HepG2 (cell line): ENCODE measurements around the gene SPRED2. TPM values are rescaled to one million over a fixed set of nuclear protein-coding genes. Genes with fewer than 3 reads are reported as not detected.

Experiments used
- ATM ChIP-seq: fragments of 450-650 bp; IDR thresholded peaks from 2 replicates; pipeline ENCODE4 v1.7.1; 2017; ENCODE audit warnings: mild to moderate bottlenecking, borderline replicate concordance
- ETS1 ChIP-seq: sonication (generic); formaldehyde crosslinking; IDR thresholded peaks from 2 replicates; pipeline ENCODE4 v1.4.0; 2020; ENCODE audit warnings: missing genetic modification reagents
- HCFC1 ChIP-seq: fragments of 150-350 bp; IDR thresholded peaks from 2 replicates; pipeline ENCODE4 v1.6.1; 2014; ENCODE audit warnings: low read depth, low read length
- HINFP ChIP-seq: sonication (generic); formaldehyde crosslinking; IDR thresholded peaks from 2 replicates; pipeline ENCODE4 v1.4.0; 2020; ENCODE audit warnings: low read depth, mild to moderate bottlenecking, missing genetic modification reagents
- IRF1 ChIP-seq: sonication (generic); formaldehyde crosslinking; IDR thresholded peaks from 2 replicates; pipeline ENCODE4 v1.4.0; 2020; ENCODE audit warnings: low read depth, mild to moderate bottlenecking, missing genetic modification reagents
- MIXL1 ChIP-seq: IDR thresholded peaks from 2 replicates; pipeline ENCODE4 v1.6.1; 2016
- MXI1 ChIP-seq: IDR thresholded peaks from 3 replicates; pipeline ENCODE4 v1.6.1; 2012; ENCODE audit warnings: low read depth, low read length, inconsistent platforms, borderline replicate concordance
- NCOR1 ChIP-seq: fragments of 200-600 bp; sonication (generic); IDR thresholded peaks from 2 replicates; pipeline ENCODE4 v1.7.0; 2017; ENCODE audit warnings: antibody characterized with exemption, low read length, borderline replicate concordance
- NR1H2 ChIP-seq: sonication (generic); formaldehyde crosslinking; IDR thresholded peaks from 2 replicates; pipeline ENCODE4 v1.8.1; 2022; ENCODE audit warnings: low read depth, missing genetic modification reagents, borderline replicate concordance
- RXRB ChIP-seq: IDR thresholded peaks from 2 replicates; pipeline ENCODE4 v1.6.1; 2016; ENCODE audit warnings: borderline replicate concordance, missing genetic modification reagents, missing compliant biosample characterization
- ZNF292 ChIP-seq: sonication (generic); formaldehyde crosslinking; IDR thresholded peaks from 2 replicates; pipeline ENCODE4 v1.8.1; 2022; ENCODE audit warnings: mild to moderate bottlenecking, low read depth, missing genetic modification reagents, borderline replicate concordance
- ZNF446 ChIP-seq: sonication (generic); formaldehyde crosslinking; IDR thresholded peaks from 2 replicates; pipeline ENCODE4 v1.5.0; 2020; ENCODE audit warnings: mild to moderate bottlenecking, missing genetic modification reagents
- ZNF569 ChIP-seq: sonication (generic); formaldehyde crosslinking; IDR thresholded peaks from 2 replicates; pipeline ENCODE4 v1.5.0; 2020; ENCODE audit warnings: mild to moderate bottlenecking, missing genetic modification reagents, moderate library complexity, borderline replicate concordance
- ZNF644 ChIP-seq: IDR thresholded peaks from 2 replicates; pipeline ENCODE4 v1.6.1; 2016; ENCODE audit warnings: low read depth
- ZNF891 ChIP-seq: sonication (generic); formaldehyde crosslinking; IDR thresholded peaks from 2 replicates; pipeline ENCODE4 v1.5.0; 2020; ENCODE audit warnings: mild to moderate bottlenecking, missing genetic modification reagents
- polyA plus RNA-seq, 8 experiments: library from polyadenylated mRNA; depleted of rRNA in 3 of 8; stranded (reverse) in 7 of 8; unstranded in 1 of 8; fragments of >200 nt; fragmentation: Illumina TruSeq in 4 of 8; extraction: Trizol in 4 of 8; gene quantifications; 2 replicates each; pipeline versions ENCODE4 v1.2.1 to v1.2.3, GENCODE V29; 2011 to 2016; ENCODE audit warnings: low read depth in 4 of 8, missing spikeins in 1 of 8, mixed read lengths in 1 of 8; ENCODE audit not compliant: insufficient read depth in 1 of 8
- total RNA-seq, 5 experiments: library from RNA; depleted of rRNA; stranded (reverse); fragments of >200 nt; fragmentation: Illumina TruSeq; extraction: Trizol; gene quantifications; 2 replicates each; pipeline ENCODE4 v1.2.3, GENCODE V29; 2016; ENCODE audit warnings: low read depth in 1 of 5
- TF ChIP-seq, protein P1 (sequence below): sonication (generic); formaldehyde crosslinking; IDR thresholded peaks from 2 replicates; pipeline ENCODE4 v1.5.1; 2020; ENCODE audit warnings: mild to moderate bottlenecking, missing genetic modification reagents, borderline replicate concordance
- TF ChIP-seq, protein P2 (sequence below): sonication (generic); formaldehyde crosslinking; IDR thresholded peaks from 2 replicates; pipeline ENCODE4 v1.4.0; 2020; ENCODE audit warnings: missing genetic modification reagents, mild to moderate bottlenecking, borderline replicate concordance
- TF ChIP-seq, protein P3 (sequence below): sonication (generic); formaldehyde crosslinking; IDR thresholded peaks from 2 replicates; pipeline ENCODE4 v1.8.1; 2023; ENCODE audit warnings: mild to moderate bottlenecking, missing genetic modification reagents, borderline replicate concordance

SPRED2 gene
- total and polyA plus RNA-seq, 2 of the 13 experiments (the other 11 are each of a cell fraction or from before 2014, with no cell fraction given): 13.0 to 37.0 TPM

DNA sequence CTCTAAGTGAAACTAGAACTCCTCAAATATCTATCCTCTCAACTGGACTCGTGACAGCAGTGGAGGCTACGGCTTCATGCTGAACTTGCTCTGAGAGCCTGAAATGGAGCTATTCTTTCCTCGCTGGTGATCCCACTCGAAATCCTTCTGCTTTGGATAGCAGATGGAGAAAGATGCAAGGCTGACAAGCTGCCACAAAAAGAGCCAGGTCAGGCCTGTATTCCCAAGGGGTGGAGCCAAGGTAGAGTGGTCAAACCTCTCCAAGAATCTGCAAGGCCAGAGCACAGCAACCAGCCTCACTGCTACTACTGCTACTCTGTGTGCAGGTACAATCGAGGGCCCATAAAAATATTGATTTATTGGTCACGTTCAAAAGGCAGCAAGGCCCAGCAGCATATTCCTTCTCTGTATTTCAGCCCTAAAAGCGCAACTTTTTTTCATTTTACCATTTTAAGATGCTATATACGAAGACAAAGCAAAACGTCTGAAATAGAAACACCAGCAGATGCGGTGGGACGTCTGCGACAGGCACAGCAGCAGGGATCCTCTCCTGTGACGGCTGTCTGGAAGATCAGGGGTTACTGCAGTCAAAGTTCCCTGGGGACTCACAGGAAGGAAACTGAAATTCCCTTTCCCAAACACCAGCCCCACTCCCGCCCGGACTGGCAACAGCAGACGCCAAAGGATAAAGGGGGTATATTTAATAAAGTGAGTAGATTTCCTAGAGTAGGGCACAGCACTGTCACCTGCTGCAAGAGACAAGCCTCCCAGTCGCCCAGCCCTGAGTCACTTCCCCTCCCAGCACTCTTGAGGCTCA, 2.4 kb downstream of the SPRED2 start (continued):
- TF ChIP-seq, protein P1, sequence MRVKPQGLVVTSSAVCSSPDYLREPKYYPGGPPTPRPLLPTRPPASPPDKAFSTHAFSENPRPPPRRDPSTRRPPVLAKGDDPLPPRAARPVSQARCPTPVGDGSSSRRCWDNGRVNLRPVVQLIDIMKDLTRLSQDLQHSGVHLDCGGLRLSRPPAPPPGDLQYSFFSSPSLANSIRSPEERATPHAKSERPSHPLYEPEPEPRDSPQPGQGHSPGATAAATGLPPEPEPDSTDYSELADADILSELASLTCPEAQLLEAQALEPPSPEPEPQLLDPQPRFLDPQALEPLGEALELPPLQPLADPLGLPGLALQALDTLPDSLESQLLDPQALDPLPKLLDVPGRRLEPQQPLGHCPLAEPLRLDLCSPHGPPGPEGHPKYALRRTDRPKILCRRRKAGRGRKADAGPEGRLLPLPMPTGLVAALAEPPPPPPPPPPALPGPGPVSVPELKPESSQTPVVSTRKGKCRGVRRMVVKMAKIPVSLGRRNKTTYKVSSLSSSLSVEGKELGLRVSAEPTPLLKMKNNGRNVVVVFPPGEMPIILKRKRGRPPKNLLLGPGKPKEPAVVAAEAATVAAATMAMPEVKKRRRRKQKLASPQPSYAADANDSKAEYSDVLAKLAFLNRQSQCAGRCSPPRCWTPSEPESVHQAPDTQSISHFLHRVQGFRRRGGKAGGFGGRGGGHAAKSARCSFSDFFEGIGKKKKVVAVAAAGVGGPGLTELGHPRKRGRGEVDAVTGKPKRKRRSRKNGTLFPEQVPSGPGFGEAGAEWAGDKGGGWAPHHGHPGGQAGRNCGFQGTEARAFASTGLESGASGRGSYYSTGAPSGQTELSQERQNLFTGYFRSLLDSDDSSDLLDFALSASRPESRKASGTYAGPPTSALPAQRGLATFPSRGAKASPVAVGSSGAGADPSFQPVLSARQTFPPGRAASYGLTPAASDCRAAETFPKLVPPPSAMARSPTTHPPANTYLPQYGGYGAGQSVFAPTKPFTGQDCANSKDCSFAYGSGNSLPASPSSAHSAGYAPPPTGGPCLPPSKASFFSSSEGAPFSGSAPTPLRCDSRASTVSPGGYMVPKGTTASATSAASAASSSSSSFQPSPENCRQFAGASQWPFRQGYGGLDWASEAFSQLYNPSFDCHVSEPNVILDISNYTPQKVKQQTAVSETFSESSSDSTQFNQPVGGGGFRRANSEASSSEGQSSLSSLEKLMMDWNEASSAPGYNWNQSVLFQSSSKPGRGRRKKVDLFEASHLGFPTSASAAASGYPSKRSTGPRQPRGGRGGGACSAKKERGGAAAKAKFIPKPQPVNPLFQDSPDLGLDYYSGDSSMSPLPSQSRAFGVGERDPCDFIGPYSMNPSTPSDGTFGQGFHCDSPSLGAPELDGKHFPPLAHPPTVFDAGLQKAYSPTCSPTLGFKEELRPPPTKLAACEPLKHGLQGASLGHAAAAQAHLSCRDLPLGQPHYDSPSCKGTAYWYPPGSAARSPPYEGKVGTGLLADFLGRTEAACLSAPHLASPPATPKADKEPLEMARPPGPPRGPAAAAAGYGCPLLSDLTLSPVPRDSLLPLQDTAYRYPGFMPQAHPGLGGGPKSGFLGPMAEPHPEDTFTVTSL: no peak
- TF ChIP-seq IRF1 (CRISPR knock-in tag): no peak
- TF ChIP-seq NCOR1: no peak
- no peak for TF ChIP-seq NR1H2 (CRISPR knock-in tag)
- no peak for TF ChIP-seq ZNF292 (CRISPR knock-in tag)
- no peak for TF ChIP-seq ZNF644 (CRISPR knock-in tag)
- no peak for TF ChIP-seq MIXL1
- TF ChIP-seq, protein P2, sequence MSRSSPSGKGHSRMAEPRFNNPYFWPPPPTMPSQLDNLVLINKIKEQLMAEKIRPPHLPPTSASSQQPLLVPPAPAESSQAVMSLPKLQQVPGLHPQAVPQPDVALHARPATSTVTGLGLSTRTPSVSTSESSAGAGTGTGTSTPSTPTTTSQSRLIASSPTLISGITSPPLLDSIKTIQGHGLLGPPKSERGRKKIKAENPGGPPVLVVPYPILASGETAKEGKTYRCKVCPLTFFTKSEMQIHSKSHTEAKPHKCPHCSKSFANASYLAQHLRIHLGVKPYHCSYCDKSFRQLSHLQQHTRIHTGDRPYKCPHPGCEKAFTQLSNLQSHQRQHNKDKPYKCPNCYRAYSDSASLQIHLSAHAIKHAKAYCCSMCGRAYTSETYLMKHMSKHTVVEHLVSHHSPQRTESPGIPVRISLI (CRISPR knock-in tag): no peak
- TF ChIP-seq MXI1: no peak
- TF ChIP-seq ATM: no peak
- TF ChIP-seq ZNF446 (CRISPR knock-in tag): no peak
- TF ChIP-seq, protein P3, sequence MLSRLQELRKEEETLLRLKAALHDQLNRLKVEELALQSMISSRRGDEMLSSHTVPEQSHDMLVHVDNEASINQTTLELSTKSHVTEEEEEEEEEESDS: 0 out of 2 replicates have a peak, but pooled peaks have one; percentile 30
- no peak for TF ChIP-seq RXRB
- TF ChIP-seq HCFC1: no peak
- TF ChIP-seq ETS1 (CRISPR knock-in tag): no peak
- no peak for TF ChIP-seq HINFP (CRISPR knock-in tag)
- no peak for TF ChIP-seq ZNF891 (CRISPR knock-in tag)
- TF ChIP-seq ZNF569 (CRISPR knock-in tag): no peak
